Measurements from ENCODE around the gene ANKRD44.

The ANKRD44 gene

GRCh38 chr2:197357986-197358385 lies 47.4 kb upstream of the ANKRD44 start:
- no peak overlapping the region for H3K4me3 ChIP-seq (ENCODE audit: low read depth, low read length, poor library complexity, severe bottlenecking)
- H3K4me2 ChIP-seq (ENCODE audit: low read length) = no peak overlapping the region
- no peak overlapping the region for H3K9ac ChIP-seq (ENCODE audit: low read length)
- H3F3A ChIP-seq (ENCODE audit: insufficient read depth, low read length) = no peaks in the 10 kb centered on the region
- peaks cover 13% of the 10 kb centered on the region; the same call in 1 of the 2 replicates for H3K36me3 ChIP-seq (ENCODE audit: insufficient read depth, low read length)
- H3K9me2 ChIP-seq (ENCODE audit: low read depth, low read length) = no peaks in the 10 kb centered on the region
- H4K20me1 ChIP-seq (ENCODE audit: insufficient read depth, low read length) = no peaks in the 10 kb centered on the region
- no peak overlapping the region for H2AFZ ChIP-seq (ENCODE audit: low read length)
- H3K27me3 ChIP-seq (ENCODE audit: insufficient read depth, low read length) = no peaks in the 10 kb centered on the region
- H3K79me2 ChIP-seq (ENCODE audit: insufficient read depth, low read length) = peaks cover 19% of the 10 kb centered on the region
- peaks cover 33% of the 10 kb centered on the region for H3K4me1 ChIP-seq (ENCODE audit: insufficient read depth, low read length, severe bottlenecking)
- TF ChIP-seq EZH2 (IDR thresholded peaks at IDR 0.05; ENCODE audit: borderline replicate concordance, low read length) (no peak), CTCF (IDR thresholded peaks at IDR 0.05; ENCODE audit: low read length) (no peak)
- H3K27ac ChIP-seq (ENCODE audit: low read depth, low read length, poor library complexity, severe bottlenecking) = no peak overlapping the region
- H3K9me3 ChIP-seq (ENCODE audit: low read length) = no peaks in the 10 kb centered on the region

GRCh38 chr2:197356136-197356535 lies 45.6 kb upstream of the ANKRD44 start:
- H3K4me3 ChIP-seq (ENCODE audit: low read depth, low read length, poor library complexity, severe bottlenecking) = peak overlapping the region; percentile 90
- peak overlapping the region; percentile 56 for H3K27ac ChIP-seq (ENCODE audit: low read depth, low read length, poor library complexity, severe bottlenecking)
- H3K9me3 ChIP-seq (ENCODE audit: low read length) = no peaks in the 10 kb centered on the region
- no peaks in the 10 kb centered on the region for H3F3A ChIP-seq (ENCODE audit: insufficient read depth, low read length)
- peak overlapping the region; percentile 97; the same call in 1 of the 2 replicates for H2AFZ ChIP-seq (ENCODE audit: low read length)
- H3K4me1 ChIP-seq (ENCODE audit: insufficient read depth, low read length, severe bottlenecking) = peaks cover 44% of the 10 kb centered on the region
- no peaks in the 10 kb centered on the region for H3K9me2 ChIP-seq (ENCODE audit: low read depth, low read length)
- H3K9ac ChIP-seq (ENCODE audit: low read length) = peak overlapping the region; percentile 90
- no peaks in the 10 kb centered on the region for H4K20me1 ChIP-seq (ENCODE audit: insufficient read depth, low read length)
- peaks cover 31% of the 10 kb centered on the region for H3K36me3 ChIP-seq (ENCODE audit: insufficient read depth, low read length)
- peak; percentile 58; the same call in 1 of the 2 replicates for TF ChIP-seq CTCF (IDR thresholded peaks at IDR 0.05; ENCODE audit: low read length)
- TF ChIP-seq EZH2 (IDR thresholded peaks at IDR 0.05; ENCODE audit: borderline replicate concordance, low read length) = no peak
- H3K27me3 ChIP-seq (ENCODE audit: insufficient read depth, low read length) = no peaks in the 10 kb centered on the region
- peak overlapping the region; percentile 76 for H3K4me2 ChIP-seq (ENCODE audit: low read length)
- peaks cover 34% of the 10 kb centered on the region for H3K79me2 ChIP-seq (ENCODE audit: insufficient read depth, low read length)

- Histone ChIP-seq H3K36me3 (ENCODE audit: insufficient read depth, low read length) (peaks cover 50% of the 10 kb centered on the region), H3K9me2 (ENCODE audit: low read depth, low read length) (no peaks in the 10 kb centered on the region), H3K79me2 (ENCODE audit: insufficient read depth, low read length) (peaks cover 34% of the 10 kb centered on the region), H2AFZ (ENCODE audit: low read length) (no peak overlapping the region), H3K4me2 (ENCODE audit: low read length) (peak overlapping the region; percentile 76), H3K4me1 (ENCODE audit: insufficient read depth, low read length, severe bottlenecking) (peaks cover 44% of the 10 kb centered on the region), H3K27ac (ENCODE audit: low read depth, low read length, poor library complexity, severe bottlenecking) (no peak overlapping the region), H4K20me1 (ENCODE audit: insufficient read depth, low read length) (no peaks in the 10 kb centered on the region), H3K9me3 (ENCODE audit: low read length) (no peaks in the 10 kb centered on the region), H3K9ac (ENCODE audit: low read length) (peak overlapping the region; percentile 90), H3K27me3 (ENCODE audit: insufficient read depth, low read length) (no peaks in the 10 kb centered on the region), H3K4me3 (ENCODE audit: low read depth, low read length, poor library complexity, severe bottlenecking) (peak overlapping the region; percentile 90), H3F3A (ENCODE audit: insufficient read depth, low read length) (no peaks in the 10 kb centered on the region)
- TF ChIP-seq CTCF (IDR thresholded peaks at IDR 0.05; ENCODE audit: low read length) (no peak), EZH2 (IDR thresholded peaks at IDR 0.05; ENCODE audit: borderline replicate concordance, low read length) (no peak)
Observed at GRCh38 chr2:197354169-197354558, 43.6 kb upstream of the ANKRD44 start.
